Testis (tissue), 3 donors: ENCODE data around the gene STARD9. TPM values are rescaled to one million over a fixed set of nuclear protein-coding genes. Genes with fewer than 3 reads are reported as not detected.

Experiments
- DNase-seq: peaks from one replicate; pipeline ENCODE4 v3.0.0-alpha.2; 2019
- H3K27ac ChIP-seq, 2 donors: fragments of 200-600 bp; sonication (generic); one replicate each; pipeline ENCODE4 v1.5.1; 2019
- H3K27me3 ChIP-seq: fragments of 200-600 bp; sonication (generic); one replicate; pipeline ENCODE4 v1.5.1; 2019
- H3K36me3 ChIP-seq: fragments of 200-600 bp; sonication (generic); one replicate; pipeline ENCODE4 v1.5.1; 2017; ENCODE audit warnings: low read depth; ENCODE audit errors: missing control alignments
- H3K4me1 ChIP-seq: fragments of 200-600 bp; sonication (generic); one replicate; pipeline ENCODE4 v1.5.1; 2019
- H3K4me3 ChIP-seq, 2 donors: fragments of 200-600 bp; sonication (generic); one replicate each; pipeline ENCODE4 v1.5.1; 2017 to 2019
- H3K9me3 ChIP-seq: fragments of 200-600 bp; sonication (generic); one replicate; pipeline ENCODE4 v1.5.1; 2017
- CTCF ChIP-seq, 3 experiments: fragments of 450-650 bp in 2 of 3; fragments of 200-600 bp in 1 of 3; sonication (generic) in 1 of 3; IDR thresholded peaks; one replicate each; pipeline ENCODE4 v1.5.1; 2016 to 2019; ENCODE audit warnings: antibody characterized with exemption in 3 of 3, mild to moderate bottlenecking in 2 of 3, moderate library complexity in 1 of 3
- POLR2A ChIP-seq: fragments of 450-650 bp; IDR thresholded peaks from one replicate; pipeline ENCODE4 v1.6.1; 2017; ENCODE audit warnings: antibody characterized with exemption, mild to moderate bottlenecking, moderate library complexity
- WGBS, 2 donors: methylation state at CpG; one replicate each; pipeline ENCODE4 v1.1.5; 2018; 5-methylcytosine and 5-hydroxymethylcytosine counted together
- intact Hi-C: fragments of 100-400 bp; cut with DNase I; formaldehyde crosslinking; loops from one replicate; pipeline ENCODE4 v1.15.1; 2023; ENCODE audit warnings: low total_unique reads
- polyA plus RNA-seq: library from polyadenylated mRNA; stranded (reverse); fragments of 350-450 nt; fragmentation: Illumina TruSeq; extraction: RNeasy Lipid Tissue Mini Kit (QIAGEN cat#74804); gene quantifications from one replicate; pipeline ENCODE4 v1.2.3, GENCODE V29; 2014; ENCODE audit warnings: low read depth, low replicate concordance; ENCODE audit not compliant: insufficient read depth
- total RNA-seq, 2 donors: library from RNA; depleted of rRNA; stranded (reverse); fragments of >200 nt; gene quantifications; one replicate each; pipeline ENCODE4 v1.2.3, GENCODE V29; 2016

The STARD9 gene
- total and polyA plus RNA-seq, 3 donors from 2014 or later, result 41.1 to 137 (median 132) TPM

- H3K36me3 ChIP-seq, result no peaks in the 10 kb centered on the region
- DNase-seq, result no peak
- WGBS, 2 donors, result 90 to 97% methylated on average over 2 of the region's 2 CpGs
- H3K27ac ChIP-seq, result no peak overlapping the region
- peaks cover 2% of the 10 kb centered on the region for H3K4me1 ChIP-seq
- intact Hi-C loops, result no loop called here
- no peaks in the 10 kb centered on the region for H3K9me3 ChIP-seq
- no peaks in the 10 kb centered on the region for H3K27me3 ChIP-seq
- TF ChIP-seq CTCF (IDR thresholded peaks at IDR 0.05) (no peak), POLR2A (no peak)
- H3K4me3 ChIP-seq, result no peak overlapping the region
Measured at GRCh38 chr15:42716626-42717025, 141.2 kb downstream of the STARD9 start.

DNA sequence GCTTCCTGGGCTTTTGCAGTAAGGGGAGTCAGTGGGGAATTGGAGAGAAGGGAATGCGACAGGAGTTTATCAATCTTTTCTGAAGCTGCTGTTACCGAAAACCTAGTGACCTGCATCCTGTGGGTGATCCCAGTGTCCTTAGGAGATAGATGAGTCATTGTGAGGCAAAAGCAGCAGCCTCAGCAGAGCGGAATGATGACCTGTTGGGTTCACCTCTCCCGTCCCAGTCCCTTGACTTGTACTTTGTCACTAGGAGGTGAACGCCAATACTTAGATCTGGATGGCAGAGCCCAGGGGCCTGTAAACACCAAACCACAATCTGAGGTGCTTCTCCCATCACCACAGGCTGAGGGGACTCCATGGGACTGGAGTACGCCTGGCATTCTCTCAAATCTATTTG, 143.6 kb downstream of the STARD9 start:
- Histone ChIP-seq H3K9me3 (no peaks in the 10 kb centered on the region), H3K27me3 (no peaks in the 10 kb centered on the region), H3K36me3 (no peaks in the 10 kb centered on the region), H3K4me1 (peaks cover 5% of the 10 kb centered on the region), H3K27ac (no peak overlapping the region), H3K4me3 (no peak overlapping the region)
- intact Hi-C loops, result no loop called here
- 95% methylated on average over 6 of the region's 6 CpGs for WGBS, 2 donors
- no peak for TF ChIP-seq CTCF (IDR thresholded peaks at IDR 0.05)
- no peak for TF ChIP-seq POLR2A
- no peak for DNase-seq

DNA sequence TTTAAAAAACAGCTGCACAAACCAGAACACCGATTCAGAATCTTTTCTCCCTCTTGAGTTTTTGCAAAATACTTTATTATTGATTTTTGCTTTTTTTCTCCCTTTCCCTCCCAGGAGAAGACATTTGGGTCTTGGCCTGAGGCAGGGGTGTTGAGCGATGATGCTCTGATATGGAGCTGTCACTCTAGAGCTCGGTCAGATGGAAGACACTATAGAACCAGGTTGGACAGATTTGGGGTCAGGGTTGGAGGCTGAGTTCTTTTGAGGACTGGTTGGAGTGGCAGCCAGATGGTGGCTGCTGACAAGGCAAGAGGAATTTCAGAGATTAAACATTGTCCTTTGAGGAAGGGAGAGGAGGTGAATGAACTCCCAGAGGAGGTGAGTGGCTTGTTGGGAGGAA, 144.7 kb downstream of the STARD9 start:
- peaks cover 5% of the 10 kb centered on the region for H3K4me1 ChIP-seq
- H3K4me3 ChIP-seq, result no peak overlapping the region
- TF ChIP-seq POLR2A, result no peak
- no peak for TF ChIP-seq CTCF (IDR thresholded peaks at IDR 0.05)
- H3K27ac ChIP-seq, result no peak overlapping the region
- intact Hi-C loops, result no loop called here
- whole genome bisulfite sequencing, 2 donors, result 86 to 88% methylated on average over 3 of the region's 3 CpGs
- DNase-seq, result no peak
- H3K27me3 ChIP-seq, result no peaks in the 10 kb centered on the region
- H3K36me3 ChIP-seq, result no peaks in the 10 kb centered on the region
- no peaks in the 10 kb centered on the region for H3K9me3 ChIP-seq

GRCh38 chr15:42721016-42721415, 145.6 kb downstream of the STARD9 start:
- Histone ChIP-seq H3K4me1 (peaks cover 8% of the 10 kb centered on the region), H3K36me3 (no peaks in the 10 kb centered on the region), H3K27ac (no peak overlapping the region), H3K27me3 (no peaks in the 10 kb centered on the region), H3K9me3 (no peaks in the 10 kb centered on the region), H3K4me3 (no peak overlapping the region)
- 89 to 94% methylated on average over 6 of the region's 6 CpGs for WGBS, 2 donors
- DNase-seq, result no peak
- intact Hi-C loops, result no loop called here
- TF ChIP-seq CTCF (IDR thresholded peaks at IDR 0.05) (no peak), POLR2A (no peak)

DNA sequence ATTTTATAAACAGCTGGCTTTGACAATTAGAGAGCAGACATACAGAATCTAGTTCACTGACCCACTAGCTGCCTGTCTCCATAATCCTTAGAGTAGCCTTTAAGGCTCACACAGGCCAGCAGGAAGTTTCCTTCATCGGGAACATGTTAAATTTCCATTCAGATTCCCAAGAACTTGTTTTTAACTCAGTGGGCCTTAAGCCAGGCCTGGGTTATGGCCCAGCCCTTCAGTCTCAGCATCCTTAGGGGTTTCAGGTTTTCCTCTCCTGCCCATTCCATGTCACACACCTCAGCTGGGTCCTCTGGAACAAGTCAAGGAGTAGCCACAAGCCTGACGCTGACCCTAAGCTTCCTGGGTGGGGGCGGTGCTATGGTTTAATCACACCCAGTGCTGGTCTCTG, 146.5 kb downstream of the STARD9 start:
- H3K9me3 ChIP-seq, result no peaks in the 10 kb centered on the region
- no peak overlapping the region for H3K4me3 ChIP-seq
- no peaks in the 10 kb centered on the region for H3K27me3 ChIP-seq
- TF ChIP-seq CTCF (IDR thresholded peaks at IDR 0.05), result no peak
- TF ChIP-seq POLR2A, result no peak
- DNase-seq, result no peak
- peaks cover 8% of the 10 kb centered on the region for H3K4me1 ChIP-seq
- intact Hi-C loops, result no loop called here
- no peaks in the 10 kb centered on the region for H3K36me3 ChIP-seq
- H3K27ac ChIP-seq, result peak overlapping the region in 1 of 2 donors; percentile 33
- WGBS, 2 donors, result 64 to 76% methylated on average over 3 of the region's 3 CpGs
